Measurements from ENCODE around the gene HAAO.

The HAAO gene

DNA sequence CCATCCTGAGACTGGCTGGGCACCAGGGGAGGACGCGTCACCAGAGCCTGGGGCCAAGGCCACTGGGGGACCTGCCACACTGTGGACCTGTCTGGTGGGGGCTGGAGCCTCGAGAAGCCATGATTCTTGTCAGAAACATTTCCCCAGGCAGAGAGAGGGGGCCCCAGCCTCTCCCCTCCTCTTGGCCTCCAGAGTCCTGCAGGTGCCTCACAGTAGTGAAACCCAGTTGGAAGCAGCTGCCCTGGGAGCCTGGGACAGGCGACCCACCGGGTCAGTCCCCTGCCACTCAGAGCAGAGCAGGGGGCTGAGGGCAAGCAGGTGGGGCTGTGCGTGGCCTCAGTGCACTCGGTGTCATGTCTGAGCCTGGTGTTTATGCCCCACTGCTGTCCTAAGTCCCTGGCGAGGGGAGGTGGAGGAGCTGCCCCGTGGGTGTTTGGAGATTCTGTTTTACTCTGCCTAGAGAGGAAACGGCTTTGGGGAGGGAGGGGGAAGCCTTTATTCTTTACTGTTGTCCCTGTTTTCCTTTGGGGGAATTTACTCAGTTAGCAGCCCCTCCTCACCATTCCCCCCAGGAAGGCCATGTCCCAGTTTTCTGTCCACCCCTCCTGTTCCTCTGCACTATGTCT, 36.1 kb downstream of the HAAO start:
- H3K4me3 ChIP-seq (ENCODE audit: low read depth, low read length) = no peak overlapping the region
- TF ChIP-seq, protein P1, sequence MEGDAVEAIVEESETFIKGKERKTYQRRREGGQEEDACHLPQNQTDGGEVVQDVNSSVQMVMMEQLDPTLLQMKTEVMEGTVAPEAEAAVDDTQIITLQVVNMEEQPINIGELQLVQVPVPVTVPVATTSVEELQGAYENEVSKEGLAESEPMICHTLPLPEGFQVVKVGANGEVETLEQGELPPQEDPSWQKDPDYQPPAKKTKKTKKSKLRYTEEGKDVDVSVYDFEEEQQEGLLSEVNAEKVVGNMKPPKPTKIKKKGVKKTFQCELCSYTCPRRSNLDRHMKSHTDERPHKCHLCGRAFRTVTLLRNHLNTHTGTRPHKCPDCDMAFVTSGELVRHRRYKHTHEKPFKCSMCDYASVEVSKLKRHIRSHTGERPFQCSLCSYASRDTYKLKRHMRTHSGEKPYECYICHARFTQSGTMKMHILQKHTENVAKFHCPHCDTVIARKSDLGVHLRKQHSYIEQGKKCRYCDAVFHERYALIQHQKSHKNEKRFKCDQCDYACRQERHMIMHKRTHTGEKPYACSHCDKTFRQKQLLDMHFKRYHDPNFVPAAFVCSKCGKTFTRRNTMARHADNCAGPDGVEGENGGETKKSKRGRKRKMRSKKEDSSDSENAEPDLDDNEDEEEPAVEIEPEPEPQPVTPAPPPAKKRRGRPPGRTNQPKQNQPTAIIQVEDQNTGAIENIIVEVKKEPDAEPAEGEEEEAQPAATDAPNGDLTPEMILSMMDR (IDR thresholded peaks at IDR 0.05; ENCODE audit: borderline replicate concordance, insufficient read depth, low read depth, low read length) = no peak

- TF ChIP-seq, protein P1 (IDR thresholded peaks at IDR 0.05; ENCODE audit: borderline replicate concordance, insufficient read depth, low read depth, low read length) = no peak
- no peak overlapping the region for H3K4me3 ChIP-seq (ENCODE audit: low read depth, low read length)
Observed at GRCh38 chr2:42755191-42755880, 37.0 kb downstream of the HAAO start.

- TF ChIP-seq, protein P1 (IDR thresholded peaks at IDR 0.05; ENCODE audit: borderline replicate concordance, insufficient read depth, low read depth, low read length) = no peak
- no peak overlapping the region for H3K4me3 ChIP-seq (ENCODE audit: low read depth, low read length)
Observed at GRCh38 chr2:42754776-42755140, 37.6 kb downstream of the HAAO start.

- TF ChIP-seq, protein P1 (IDR thresholded peaks at IDR 0.05; ENCODE audit: borderline replicate concordance, insufficient read depth, low read depth, low read length) = no peak
- no peak overlapping the region for H3K4me3 ChIP-seq (ENCODE audit: low read depth, low read length)
Observed at GRCh38 chr2:42754021-42754775, 38.2 kb downstream of the HAAO start.

GRCh38 chr2:42752816-42753813, 39.3 kb downstream of the HAAO start:
- no peak overlapping the region for H3K4me3 ChIP-seq (ENCODE audit: low read depth, low read length)
- TF ChIP-seq, protein P1 (IDR thresholded peaks at IDR 0.05; ENCODE audit: borderline replicate concordance, insufficient read depth, low read depth, low read length) = no peak

- H3K4me3 ChIP-seq (ENCODE audit: low read depth, low read length) = no peak overlapping the region
Observed at GRCh38 chr2:42752314-42752713, 40.1 kb downstream of the HAAO start.

More at GRCh38 chr2:42752314-42752713, 40.1 kb downstream of the HAAO start:
- TF ChIP-seq, protein P1 (IDR thresholded peaks at IDR 0.05; ENCODE audit: borderline replicate concordance, insufficient read depth, low read depth, low read length) = no peak

All from GM12875 (cell line).